ENCODE measurements around the gene TMCC1. TPM values are rescaled to one million over a fixed set of nuclear protein-coding genes. Genes with fewer than 3 reads are reported as not detected.

TMCC1 gene
- total and polyA plus RNA-seq, 10 of the 15 experiments (the other 5 are each of a cell fraction or from before 2014, with no cell fraction given): 2.3 to 21.1 (median 8.4) TPM

- no peak for TF ChIP-seq PBX3 (IDR thresholded peaks at IDR 0.05; ENCODE audit: insufficient replicate concordance, low read depth, low read length)
- TF ChIP-seq SMC3 (IDR thresholded peaks at IDR 0.05; ENCODE audit: borderline replicate concordance, low read length): no peak
- no peak for TF ChIP-seq ZBTB40 (IDR thresholded peaks at IDR 0.05; ENCODE audit: borderline replicate concordance)
- no peak for TF ChIP-seq EZH2 (IDR thresholded peaks at IDR 0.05; ENCODE audit: borderline replicate concordance, control insufficient read depth, low read depth, low read length)
- no peak for TF ChIP-seq SMAD5 (IDR thresholded peaks at IDR 0.05; ENCODE audit: low read depth)
- no peak for TF ChIP-seq SIX5 (IDR thresholded peaks at IDR 0.05; ENCODE audit: low read depth, low read length, severe bottlenecking)
- TF ChIP-seq IRF5 (IDR thresholded peaks at IDR 0.05; ENCODE audit: borderline replicate concordance): no peak
- TF ChIP-seq PKNOX1 (IDR thresholded peaks at IDR 0.05): no peak
These were observed 261.5 kb downstream of the TMCC1 start (continued) for GRCh38 chr3:129632056-129632455.

Data from GM12878 (cell line).